HCEC 1CT (cell line): ENCODE measurements around the gene GMDS.

Experiments
- DNase-seq: peaks from one replicate; pipeline ENCODE4 v3.0.0-alpha.2; 2017

GMDS gene

DNA sequence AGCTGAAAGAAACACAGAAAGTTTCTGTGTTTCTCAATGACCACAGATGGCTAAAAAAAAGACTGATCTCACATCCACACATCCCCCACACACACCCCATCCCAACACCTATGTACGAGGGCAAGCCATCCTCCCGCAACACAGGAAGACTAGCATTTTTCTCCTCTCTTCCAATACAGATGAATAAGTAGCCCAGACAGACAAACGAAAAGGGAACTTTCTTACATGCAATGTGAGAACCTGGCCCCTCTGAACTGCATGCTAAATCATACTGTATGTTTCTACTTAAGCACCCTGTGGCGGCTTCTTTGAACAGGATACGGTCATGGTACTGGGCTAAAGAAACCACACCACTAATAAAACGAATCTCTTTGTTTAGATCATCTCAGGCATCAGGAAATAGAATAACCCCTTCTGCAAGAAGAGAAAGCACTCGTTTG, 116.2 kb downstream of the GMDS start:
- DNase-seq = no peak

DNA sequence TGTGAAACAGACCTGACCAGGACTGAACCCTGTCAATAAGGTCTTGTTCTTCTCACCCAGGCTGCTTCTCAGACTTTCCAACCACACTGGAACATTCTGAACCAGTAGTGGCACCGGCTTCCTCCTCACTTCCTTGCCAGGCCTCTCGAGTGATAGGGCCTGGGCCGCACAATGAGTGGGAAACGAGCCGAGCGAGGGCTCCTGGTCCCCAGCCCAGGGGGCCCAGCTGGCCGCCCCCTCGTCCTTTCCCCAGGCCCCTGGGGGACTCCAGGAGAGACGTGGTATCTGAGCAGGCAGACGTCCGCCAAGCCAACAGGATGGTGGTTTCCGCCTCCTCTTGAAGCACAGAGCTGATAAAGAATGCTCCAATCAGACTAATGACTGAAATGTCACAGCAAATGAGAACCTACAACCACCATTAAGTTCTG, 117.9 kb downstream of the GMDS start:
- DNase-seq = no peak

DNA sequence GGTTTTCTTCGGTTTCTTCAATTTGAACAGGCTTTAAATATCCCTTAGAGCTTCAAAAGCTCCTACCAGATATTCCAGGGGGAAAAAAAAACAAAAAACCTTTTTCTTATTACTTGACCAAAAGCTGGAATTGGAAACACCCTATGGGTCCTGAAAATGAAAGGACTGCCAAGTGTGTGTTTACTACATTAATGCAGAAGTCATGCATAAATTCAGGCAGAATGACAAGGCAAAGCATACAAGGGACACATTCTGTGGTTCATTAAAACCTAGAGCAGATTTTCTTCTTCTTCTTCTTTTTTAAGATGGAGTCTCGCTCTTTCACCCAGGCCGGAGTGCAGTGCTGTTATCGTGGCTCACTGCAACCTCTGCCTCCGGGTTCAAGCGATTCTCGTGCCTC, 119.1 kb downstream of the GMDS start:
- no peak for DNase-seq

DNA sequence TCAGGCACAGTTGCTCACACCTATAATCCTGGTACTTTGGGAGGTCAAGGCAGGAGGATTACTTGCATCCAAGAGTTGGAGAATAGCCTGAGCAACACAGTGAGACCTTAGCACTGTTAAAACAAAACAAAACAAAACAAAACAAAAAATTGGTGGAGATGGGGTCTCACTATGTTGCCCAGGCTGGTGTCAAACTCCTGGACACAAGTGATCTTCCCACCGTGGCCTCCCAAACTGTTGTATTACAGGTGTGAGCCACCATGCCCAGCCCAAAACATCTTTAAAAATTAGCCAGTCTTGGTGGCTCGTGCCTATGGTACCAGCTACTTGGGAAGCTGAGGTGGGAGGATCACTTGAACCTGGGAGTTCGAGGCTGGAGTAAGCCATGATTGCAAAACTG, 120.2 kb downstream of the GMDS start:
- DNase-seq = no peak

DNA sequence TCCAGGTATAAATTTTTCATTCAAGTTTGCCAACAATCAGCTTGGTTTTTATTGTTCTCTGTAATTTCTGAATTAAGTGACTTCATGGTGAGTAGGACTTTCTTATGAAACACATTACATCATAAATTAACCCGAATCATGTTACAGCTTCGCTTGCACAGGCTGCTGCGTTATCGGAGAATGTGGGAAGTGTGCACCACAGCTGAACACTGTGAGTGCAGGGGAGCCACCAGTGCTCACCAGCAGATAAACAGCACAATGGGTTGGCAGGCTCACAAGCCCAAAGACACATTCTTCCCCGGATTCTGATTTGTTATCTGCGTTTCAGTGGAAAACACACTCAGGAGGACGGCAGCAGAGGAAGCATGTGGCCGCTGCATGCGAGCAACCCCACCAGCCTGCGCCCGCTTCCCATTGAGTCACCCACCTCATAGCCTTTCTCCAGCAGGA, 121.1 kb downstream of the GMDS start:
- no peak for DNase-seq

DNA sequence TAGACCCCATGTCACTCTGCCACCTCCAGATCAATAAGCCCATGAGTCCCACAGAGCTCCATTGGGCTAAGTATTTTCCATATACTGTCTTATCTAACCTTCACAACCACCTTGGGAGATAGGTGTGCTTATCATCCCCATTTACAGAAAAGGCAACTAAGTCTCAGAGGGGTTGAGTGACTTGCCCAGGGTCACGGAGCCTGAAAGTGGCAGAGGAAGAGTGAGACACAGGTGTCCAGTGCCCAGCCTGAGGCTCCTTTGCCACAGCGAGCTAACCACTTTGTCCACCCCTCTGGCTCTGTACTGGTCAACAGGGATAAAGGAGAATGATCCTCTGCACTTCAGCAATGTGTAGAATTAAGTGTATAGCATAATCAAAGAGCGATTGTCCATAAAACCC, 124.5 kb downstream of the GMDS start:
- DNase-seq = no peak

DNA sequence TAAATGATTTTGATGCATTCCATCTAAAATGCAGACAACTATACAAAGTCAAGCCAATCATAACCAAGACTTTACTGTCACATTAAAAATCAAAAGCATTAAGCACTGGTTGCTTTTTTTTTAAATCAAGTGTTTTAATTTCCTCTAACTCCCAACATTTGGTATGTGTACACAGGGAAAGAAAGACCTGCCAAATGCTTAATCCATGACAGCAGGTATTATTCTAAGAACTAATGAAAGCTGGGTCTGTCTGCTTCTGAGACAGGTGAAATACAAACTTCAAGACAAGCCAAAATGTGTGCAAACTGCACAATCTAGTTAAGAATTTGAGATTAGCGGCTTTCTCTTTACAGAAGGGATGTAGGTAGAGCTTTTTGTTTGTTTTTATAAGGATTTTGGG, 126.1 kb downstream of the GMDS start:
- DNase-seq = no peak

DNA sequence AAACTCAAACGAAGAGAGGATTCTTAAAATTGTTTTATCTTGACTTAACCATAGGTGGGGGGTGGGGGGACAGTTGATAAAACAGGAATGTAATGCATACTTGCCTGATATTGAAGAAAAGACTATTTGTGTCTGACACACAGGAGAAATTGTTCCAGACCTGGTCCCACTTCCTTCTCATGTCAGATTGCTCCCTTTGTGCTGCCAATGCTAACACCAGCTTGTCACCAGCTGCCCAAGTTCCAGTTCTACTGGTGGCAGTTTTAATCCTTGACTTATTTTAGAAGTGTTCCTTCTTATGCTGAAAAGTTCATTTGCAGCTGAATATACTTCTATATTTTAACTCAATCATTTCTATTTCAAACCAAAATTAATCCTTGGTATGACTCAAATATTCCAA, 127.3 kb downstream of the GMDS start:
- no peak for DNase-seq

DNA sequence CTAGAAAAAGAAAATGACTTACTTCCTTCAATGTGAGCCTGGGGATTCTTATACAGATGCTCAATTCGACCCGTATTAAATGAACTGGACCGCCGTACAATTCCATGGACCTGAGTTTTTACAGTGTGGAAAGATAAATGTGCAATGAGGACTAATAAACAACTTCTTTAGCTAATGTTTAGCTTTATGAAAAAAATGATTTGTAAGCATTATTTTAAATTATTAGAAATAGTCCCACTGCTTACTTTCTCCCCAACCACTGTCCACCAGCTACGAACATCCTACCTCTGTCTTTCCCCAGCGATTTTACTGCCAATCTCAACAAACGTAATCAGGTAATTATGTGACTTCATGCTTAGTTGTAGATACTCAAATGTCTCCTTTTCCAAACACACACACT, 128.0 kb downstream of the GMDS start:
- DNase-seq = no peak

DNA sequence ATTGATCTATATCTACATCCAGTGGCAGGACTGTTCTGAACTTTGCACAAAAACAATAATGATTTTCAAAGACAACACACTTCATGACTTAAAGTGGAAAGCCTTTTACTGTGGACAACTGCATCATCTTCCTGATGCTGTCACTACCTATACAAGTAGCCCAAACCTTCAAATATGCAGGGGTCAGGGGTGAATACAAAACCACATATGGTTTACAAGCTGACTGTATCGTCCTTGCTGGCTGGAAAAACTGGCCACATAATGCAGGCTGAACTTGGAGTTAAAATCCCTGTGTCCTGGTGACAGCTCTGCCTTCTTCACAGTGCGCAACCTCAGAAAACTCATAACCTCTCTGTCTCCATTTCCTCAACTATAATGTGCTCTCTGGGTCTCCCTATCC, 128.9 kb downstream of the GMDS start:
- DNase-seq = no peak

DNA sequence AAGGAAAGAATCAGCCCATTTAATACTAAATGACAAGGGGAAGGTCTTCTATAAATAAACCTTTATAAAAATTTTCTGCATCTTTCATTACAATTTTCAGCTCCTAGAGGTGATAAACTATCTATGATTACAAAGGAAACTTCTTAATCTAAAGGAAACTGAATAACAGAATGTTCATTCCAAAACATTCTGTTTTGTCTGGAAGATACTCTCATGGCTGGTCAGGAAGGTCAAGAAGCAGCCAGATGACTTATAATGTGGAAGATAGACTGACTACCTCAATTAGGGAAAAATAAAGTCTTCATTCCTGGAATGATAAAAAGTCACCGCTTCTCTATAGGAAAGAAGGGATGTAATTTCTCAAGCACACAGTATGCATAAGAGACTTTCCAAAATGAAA, 131.3 kb downstream of the GMDS start:
- no peak for DNase-seq

DNA sequence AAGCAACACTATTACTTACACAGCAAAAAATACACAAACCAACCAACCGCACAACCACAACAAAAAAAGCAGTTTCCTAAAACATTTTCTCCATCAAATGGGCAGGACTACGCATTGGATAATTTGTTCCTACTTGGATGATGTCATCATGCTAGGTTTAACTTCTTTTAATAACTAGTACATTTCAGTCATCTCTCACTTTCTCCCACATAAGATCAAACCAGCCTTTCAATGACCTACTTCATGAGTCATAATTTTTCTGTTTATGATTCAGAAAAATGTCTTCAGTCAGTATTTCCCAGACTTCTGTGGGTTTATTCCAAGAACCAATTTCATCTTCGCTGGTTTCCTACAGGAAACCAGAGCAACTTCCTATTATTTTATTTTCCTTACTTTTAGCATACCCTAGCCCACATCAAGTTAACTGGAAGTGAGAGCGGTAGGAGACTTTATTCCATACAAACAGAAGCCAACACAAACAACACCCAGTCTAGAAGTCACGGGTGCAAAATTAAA, 134.2 kb downstream of the GMDS start:
- peak; percentile 87 for DNase-seq

DNA sequence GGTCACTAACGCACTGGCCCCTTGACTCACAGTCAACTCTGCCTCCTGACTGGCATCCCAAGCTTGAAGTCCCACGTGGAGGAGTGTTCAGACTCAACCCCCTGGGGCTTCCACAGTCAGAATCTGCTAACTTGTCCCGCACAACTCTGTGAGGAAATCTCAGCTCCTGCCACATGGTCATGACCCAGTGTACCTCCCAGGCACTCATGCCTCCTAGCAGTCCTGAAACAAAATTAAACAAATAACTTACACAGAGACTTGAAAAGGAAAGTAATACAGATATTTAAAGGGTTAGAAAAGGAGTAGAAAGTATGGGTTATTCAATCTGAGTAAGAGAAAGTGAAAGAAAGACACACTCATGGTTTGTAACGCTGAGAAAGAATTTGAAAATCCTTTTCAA, 134.9 kb downstream of the GMDS start:
- DNase-seq = no peak

DNA sequence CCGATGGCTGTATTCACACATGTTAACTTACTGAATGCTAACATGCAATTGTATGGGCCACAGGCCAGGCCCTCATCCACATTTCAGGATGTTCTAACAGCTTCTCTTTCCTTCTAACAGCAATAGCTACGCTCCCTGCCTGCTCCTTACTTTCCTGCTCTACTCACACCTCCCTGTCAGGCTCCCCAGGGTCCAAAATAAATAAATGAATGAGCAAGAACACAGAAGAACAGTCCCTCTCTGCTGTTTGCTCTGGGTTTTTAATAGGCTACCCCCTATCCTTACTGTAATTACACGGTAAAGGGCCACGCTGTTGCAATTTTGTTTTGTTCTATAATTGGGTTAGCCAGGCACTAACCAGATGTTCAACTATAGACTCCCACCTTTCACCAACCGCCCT, 135.6 kb downstream of the GMDS start:
- DNase-seq = no peak

DNA sequence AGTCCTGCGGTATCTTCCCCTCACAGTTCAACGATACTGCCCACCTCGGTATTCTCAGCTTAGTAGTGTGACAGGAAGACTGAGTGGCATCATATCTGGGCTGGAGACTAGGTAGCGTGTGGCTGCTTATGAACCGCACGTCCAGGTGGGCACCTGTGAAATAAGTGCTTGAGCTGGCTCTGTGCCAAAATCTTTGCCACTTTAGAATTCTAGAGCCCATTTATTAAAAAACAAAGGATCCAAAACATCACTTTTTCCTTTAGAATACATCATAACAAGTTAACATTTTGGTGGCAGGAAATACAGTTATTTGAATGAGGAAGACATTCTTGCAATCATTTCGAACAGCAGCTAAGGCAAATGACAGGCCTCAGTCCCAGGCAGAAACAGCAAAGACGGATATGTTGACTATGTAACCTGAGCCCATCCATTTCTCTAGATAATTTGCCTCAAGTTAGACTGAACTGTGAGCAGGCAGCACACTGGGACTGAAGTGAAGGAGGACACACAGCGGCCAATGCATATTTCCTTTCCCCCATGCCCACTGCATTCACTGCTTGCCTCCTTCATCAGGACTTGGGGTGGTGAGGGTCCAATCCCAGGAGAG, 136.6 kb downstream of the GMDS start:
- DNase-seq = no peak

DNA sequence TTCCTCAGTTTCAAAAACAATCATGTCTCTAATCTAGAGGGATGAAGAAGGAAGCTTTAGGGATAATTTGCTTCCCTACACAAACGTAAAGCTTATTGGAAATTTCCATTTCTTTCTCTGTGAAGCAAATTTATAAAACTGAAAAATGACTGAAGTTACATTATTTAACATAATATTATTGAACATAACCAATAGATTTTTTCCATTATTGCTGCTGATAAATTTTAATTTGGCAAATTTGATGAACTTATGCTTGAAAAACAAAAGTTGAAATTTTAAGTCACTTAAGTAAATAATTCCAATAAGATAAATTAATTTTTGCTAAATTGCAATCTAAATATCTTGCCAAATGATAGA, 140.9 kb downstream of the GMDS start:
- DNase-seq = no peak

DNA sequence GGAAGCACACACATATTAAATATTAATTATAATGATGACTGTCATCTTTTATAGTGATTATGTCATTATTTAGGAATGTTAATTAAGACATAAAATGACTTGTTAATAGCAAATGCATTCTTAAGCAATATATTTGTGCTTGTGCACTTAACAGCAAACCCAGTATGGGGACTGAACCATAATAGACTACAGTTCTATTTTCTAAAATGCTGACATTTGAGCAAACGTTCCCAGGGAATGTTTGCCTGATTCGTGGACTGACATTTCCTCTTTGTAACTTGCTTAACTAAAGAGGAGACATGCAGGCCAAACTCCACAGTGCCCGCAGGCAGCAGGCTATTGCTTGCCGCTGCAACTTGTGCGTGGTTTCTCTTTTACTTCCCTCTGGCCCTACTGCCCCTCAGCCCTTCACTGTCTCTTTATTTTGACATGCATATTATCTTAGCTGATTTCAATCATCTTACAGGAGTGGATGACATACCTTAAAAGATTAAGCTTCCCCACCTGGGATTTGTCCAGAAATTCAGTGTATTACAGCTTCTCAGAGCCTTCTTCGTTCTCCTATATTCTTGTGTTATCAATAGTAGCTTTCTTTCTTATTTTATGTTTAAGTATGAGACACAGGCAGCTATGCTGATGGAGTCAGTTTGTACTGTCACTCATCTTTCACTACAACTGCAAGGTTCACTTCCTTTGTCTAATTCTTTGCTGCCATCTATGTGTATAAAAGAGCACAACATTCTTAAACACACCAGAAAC, 141.5 kb downstream of the GMDS start:
- peak; percentile 55 for DNase-seq

DNA sequence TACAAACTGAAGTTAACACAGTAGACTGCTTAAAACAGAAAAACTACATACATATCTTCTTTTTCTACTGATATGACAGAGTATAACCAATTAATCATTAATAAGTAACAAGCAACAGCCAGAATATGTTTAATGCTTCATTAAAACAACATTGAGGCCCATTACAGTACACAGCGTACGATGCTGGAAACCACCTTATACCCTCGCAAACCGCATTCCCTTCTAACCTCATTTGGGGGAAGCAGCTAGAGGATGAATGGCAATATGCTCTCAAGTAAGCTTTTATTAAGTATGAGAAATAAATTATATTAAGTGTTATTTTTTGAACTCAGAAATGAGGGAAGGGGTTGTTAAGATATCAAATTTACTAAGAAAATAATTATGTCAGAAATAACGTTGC, 142.4 kb downstream of the GMDS start:
- no peak for DNase-seq

DNA sequence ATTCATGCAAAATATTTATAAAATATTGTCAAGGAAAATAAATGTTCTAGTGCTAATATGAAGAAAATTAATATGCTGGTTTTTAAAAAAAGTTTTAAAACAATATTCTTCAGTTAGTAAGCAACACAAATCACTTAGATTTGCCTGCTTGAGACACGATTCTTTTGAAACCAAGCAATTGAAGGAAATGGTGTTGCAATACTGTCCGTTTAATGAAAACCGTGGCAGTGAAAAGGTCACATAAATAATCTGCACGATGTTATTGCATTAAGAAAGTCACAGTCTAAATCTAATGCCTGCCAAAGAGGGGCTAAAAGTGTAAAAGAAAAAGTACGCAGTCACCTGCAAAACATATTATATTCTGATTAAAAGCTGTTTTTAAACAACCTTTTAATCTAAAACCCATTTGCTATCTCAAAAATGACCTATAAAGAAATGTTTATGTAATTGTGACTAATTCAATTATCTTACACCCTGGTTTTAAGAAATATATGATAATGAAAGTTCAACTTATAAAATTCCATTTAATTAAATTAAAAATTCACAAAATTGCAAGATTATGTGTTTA, 143.0 kb downstream of the GMDS start:
- peak; percentile 13 for DNase-seq

DNA sequence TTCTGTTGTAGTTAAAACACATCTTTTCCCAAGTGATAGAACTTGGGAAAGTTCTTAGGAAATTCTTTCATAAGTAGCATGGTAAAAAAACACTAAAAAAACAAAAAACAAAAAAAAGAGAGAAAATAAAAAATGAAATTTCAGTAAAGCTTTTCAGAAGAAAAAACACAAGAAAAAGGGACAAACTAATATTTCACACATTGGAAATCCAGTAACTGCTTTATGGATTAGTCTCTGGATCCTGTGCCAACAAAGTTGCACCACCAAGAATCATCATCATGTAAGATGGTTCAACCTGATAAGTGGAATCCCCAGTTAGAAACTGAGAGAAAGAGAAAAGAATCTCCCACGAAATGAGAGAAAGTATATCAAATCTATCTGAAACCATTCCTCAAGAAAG, 144.2 kb downstream of the GMDS start:
- DNase-seq = no peak

DNA sequence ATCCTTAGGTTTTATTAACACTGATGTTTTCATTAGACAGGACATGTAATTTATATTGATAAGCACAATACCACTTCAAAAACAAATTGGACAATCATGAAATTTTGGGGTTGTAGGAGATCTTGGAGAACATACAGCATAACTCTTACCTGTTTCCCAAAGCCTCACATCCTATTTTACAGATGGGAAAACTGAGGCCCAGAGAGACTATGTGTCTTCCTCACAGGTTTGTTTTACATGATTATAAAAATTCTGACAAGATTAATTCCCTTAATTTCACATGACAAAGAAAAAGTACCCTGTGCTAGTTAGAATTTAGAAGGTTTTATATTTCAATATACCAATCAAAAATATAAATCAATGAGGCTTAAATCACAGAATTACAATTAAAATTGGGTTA, 145.5 kb downstream of the GMDS start:
- no peak for DNase-seq

DNA sequence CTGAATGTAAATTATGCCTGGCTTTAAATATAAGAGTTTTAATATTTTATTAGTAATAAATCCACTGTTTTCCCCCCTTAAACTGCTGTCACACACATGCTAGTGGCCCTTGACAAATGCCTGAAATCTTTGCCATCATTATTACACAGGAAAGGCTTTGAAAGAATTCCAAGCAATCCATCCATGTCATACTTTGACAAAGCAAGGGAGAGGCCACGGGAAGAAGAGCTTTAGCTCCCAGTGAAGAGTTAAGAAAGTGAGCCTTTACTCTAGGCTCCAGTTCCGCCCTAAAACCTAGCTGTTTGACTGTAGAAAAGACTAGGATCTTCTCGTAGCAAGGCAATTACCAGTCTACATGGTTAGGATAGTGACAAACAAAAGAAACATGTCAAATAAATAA, 147.9 kb downstream of the GMDS start:
- DNase-seq = no peak

DNA sequence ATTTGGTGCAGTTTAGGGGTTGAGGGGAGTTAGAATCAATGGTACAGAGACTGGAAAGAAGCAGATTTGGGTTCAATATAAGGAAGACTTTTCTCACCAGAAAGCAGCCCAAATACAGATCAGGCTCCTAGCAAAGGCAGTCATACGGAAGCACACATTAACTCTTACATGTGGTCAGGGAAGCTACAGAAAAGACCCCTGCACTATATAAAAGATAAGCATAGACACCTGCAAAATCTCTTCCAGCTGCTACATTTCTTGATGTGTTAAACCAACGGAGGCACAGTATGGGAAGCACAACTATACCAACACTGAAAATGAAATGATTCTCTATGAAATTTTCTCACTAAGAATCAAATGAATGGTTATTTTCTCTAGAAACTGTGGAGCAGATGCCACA, 150.8 kb downstream of the GMDS start:
- no peak for DNase-seq

DNA sequence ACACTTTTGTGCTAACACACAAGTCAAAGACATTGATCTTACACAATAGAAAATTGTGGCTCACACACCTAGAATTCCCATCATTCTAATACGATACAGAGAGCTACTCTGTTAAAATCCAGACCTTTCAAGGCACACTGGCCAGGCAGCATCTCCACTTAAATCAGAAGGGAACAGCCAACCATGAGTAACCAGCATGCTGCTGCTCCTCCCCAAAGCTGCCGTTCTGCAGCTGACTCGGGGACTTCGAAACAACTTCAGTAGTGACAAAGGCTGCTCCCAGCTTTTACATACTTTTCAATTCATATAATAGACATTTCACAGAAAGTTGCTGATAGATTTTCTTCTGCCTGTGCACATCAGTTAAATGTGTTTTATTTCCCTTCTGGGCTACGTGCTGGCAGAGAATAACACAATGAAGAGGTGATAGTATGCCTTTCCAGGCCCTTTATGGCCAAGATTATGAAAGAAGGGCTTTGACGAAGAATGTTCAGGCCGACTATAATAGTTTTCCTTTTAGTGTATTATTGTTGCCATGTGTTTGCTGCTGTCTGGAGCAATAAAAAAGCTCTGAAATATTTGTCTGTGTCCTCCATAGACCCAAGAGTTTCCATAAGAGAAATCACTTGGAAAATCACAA, 159.0 kb downstream of the GMDS start:
- no peak for DNase-seq
